ENCODE data around the gene LRP1.

- TF ChIP-seq GABPA (IDR thresholded peaks at IDR 0.05 in 1 of 2, conservative IDR thresholded peaks at IDR 0.05 in 1 of 2) (no peak), JUND (IDR thresholded peaks at IDR 0.05) (no peak), CTCF (IDR thresholded peaks at IDR 0.05; ENCODE audit: low read depth, low read length, missing input control) (no peak), YY1 (IDR thresholded peaks at IDR 0.05) (no peak), TAF1 (conservative IDR thresholded peaks at IDR 0.05) (no peak)
Measured at GRCh38 chr12:57190037-57190436, 61.8 kb downstream of the LRP1 start.
